Stimulated activated CD4-positive, alpha-beta T cell treated with anti-CD3 and anti-CD28 coated beads, Interleukin-1b, Interleukin-23, amount 100 ng/mL, for 24 hours (primary cell): ENCODE results near the gene PYGO2.

Source experiments
- DNase-seq, 4 experiments: peaks; one replicate each; pipeline ENCODE4 v3.0.0-alpha.2; 2020; ENCODE audit warnings: low read depth in 4 of 4, low spot score in 1 of 4

PYGO2 gene

DNA sequence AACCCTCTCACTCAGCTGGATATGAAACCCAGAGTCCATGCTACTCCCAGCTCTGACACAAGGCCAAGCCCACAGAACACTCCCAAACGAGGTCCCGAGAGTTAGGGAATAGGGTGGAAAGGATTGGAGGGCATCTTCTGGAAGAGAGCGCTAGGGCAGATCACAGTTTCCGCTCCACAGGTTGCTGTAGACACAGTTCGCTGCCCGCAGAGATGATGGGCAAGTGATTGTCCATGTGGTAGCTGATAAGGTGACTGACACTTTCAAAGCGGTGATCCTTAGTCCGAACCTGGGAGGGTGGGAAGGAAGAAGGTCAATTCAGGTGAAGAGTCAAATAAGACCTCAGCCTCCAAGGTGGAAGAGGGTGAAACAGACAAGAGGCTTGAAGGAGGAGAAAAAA lies 2.1 kb upstream of the PYGO2 start:
- no peak for DNase-seq

DNA sequence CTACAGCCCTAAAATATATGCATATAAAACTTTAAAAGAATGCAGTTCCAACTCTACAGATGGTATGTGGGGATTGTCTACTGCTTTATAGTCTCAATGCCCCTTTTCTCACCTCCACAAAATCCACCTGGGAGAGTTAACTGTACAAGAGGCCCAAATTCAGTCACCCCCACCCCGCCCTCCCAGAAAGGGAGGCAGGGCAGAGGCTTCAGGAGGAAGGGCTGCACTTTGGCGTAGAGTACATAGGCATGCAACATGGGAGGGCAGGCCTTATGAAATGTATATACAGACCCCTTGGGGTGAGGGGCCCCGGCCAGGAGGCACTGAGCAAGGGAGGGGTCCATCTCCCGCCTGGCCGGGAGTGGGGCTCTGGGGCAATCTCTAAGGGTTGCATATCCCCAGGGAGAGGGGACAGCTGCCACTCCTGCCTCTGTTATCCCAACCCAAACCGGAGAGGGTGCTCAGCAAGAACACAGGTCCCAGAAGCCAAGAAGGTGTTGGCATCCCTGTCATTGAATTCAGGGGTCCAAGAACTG lies 1.3 kb upstream of the PYGO2 start:
- DNase-seq, result no peak

GRCh38 chr1:154962156-154962749 lies 671 bp upstream of the PYGO2 start:
- no peak for DNase-seq

DNA sequence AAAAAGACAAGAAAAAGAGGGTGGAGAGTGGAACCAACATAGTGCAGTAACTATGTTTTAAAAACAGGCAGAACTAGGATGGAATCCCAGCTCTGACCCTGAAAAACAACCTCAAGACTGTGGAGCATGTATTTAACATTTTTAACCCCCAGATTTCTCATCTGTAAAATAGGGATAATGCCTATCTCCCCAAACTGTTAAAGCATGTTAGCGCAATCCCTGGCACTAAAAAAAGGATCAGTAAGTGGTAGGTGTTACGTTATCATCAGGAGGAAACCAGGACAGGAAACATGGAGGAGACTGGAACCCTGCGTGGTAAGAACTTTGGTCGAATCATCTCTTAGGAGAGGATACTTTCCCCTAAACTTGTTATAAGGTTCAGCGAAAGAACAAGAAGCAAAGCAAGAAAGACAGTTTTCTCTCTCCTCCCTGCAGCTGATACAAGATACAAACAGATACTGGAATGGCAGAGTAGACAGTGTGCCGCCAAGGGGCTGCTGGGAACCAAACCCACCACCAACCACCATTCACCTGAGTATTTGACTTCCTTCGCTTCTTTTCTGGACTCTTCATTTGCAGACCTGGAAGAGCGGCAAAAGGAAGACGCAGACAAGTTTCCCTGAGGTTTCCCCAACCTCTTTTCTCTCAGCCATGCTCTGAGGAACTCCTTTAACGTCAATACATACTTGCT lies 991 bp downstream of the PYGO2 start:
- no peak for DNase-seq

- DNase-seq, result no peak
These were observed 2.2 kb downstream of the PYGO2 start for GRCh38 chr1:154959426-154959780.

- DNase-seq, result no peak
These were observed 2.7 kb downstream of the PYGO2 start for GRCh38 chr1:154958681-154959425.

DNA sequence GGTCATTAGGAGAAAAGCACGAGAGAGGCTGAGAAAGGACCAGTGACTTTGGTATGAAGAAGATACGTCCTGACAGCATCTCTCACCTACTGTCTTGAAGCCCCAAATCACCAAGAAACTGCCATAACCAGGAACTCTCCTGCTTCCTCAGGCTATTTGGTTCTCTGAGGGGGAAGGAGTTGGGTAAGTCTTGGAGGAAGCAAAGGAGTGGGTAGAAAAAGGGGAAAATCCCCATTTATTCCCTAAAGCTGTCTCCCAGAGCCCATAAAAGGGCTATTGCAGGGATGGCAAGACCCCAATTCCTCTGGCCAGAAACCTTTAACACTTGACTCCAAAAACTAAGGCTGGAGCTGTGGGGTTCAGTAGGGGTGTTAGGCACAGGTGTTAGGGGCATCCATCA lies 3.5 kb downstream of the PYGO2 start:
- no peak for DNase-seq

DNA sequence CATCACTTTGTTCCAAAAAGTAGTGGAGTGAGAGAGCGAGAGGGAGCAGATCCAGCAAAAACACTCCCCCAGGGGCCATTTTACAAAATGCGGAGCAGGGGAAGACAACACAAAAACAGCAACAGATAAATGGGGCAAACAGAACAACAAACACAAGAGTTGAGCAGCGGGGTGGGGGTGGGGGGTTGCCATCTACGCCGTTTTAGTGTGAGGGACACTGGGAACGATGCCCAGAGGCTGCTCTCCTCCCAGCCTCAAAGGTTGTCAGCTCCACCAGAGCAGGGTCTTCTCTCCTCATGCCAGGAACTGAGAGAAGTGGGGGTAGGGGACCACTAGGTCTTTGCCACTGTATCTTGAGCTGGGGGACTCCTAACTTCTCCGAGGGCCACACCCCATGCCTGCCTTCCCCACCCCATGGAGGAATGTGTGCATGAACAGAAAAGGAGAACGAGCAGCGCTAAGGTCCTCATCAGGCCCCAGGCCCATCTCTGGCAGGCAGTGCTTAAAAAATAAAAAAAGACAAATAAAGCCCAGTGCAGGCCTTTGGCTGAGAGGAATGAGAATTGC lies 4.4 kb downstream of the PYGO2 start:
- no peak for DNase-seq

DNA sequence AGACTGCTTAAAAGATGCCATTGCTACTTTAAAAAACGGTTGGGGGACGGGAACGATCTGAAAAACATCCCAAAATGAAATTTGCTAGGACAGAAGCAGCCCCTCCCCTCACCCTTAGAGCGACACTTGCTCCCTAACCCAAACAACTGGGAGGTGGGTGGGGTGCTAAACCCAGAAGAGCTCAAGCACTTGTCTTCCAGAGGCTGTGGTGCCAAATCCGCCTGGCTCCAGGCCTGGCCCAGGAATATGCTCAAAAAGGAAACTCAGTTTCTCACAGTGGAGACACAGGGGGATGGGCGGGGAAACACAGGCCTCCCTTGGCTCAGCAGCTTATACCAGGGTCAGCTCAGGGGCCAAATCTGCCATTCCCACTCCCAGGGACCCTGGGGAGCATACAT lies 5.0 kb downstream of the PYGO2 start:
- DNase-seq, result no peak

DNA sequence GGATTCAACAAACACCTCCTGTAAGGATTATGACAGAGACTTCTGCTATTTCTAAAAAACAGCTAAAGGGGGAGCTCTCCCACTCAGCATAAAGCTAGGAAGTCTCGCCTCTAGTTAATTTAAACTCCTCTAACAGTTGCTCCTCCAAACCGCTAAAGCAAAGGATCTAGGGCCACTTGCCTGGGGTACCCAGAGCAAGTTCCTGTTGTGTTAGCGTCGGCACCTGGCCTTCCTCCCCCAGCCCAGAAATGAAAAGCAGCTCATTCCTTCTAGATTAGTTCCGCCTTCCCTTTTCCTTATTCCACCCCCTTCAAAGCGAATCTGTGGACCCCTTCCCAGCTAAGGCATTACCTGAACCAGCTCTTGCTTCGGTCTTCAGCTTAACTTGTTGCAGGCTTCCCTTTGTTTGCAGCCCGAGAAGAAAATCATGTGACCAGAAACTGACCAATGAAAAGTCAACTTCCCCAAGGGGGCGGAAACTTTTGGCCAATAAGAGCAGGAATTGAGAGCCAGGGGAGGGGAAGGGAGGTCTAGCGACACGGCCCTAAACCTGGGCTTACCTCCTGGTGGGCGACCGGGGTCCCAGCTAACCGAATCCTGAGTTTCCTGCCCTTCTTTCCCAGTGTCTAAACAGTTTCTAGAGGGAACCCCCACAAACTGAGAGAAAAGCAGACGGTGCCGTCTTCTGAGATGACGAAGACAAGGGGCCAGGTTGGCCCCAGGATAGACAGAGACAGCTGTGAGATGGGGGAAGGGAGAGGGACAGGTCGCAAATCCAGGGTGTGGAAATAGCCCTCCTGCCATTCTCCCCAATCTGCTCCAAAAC lies 5.7 kb downstream of the PYGO2 start, which contains the start of gene PBXIP1:
TSS of gene PBXIP1 (minus strand) at position 382 of the 826 bp plus-strand sequence. CDS start 2,378 bp downstream, outside the sequence.
- DNase-seq, result peak in 3 of 4 experiments; percentile 49 to 69 (median 52)

DNA sequence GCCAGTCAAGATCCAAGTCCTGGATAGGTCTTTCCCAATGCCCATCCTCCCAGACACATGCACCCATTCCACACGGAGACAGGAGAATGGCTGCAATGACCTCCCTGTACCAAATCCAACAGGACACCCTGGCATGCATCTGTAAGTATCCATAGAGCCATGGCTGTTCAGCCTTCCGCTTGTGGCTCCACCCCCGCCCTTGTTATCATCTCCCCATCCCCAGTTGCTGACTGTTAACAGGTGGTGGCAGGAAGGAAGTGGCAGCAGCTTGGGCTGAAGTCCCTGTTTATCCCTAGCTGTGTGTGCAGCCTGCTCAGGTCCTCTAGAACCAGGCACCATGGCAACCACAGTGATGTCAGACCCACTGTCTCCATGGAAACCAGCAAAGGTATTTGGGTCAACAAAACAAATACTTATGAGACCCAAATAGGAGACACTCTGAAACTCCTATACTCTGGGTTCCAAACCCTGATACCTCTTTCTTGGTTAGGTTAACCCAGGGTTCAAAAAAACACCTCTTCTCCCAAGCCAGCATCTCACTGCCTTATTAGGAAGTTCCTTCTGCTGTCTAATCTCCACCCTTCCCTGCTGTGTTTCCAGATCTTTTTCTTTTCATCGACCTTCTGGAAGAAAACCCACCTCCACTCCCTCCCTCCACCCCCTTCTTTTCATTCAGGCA lies 6.4 kb downstream of the PYGO2 start:
- DNase-seq, result peak in 2 of 4 experiments; percentile 58 to 60

DNA sequence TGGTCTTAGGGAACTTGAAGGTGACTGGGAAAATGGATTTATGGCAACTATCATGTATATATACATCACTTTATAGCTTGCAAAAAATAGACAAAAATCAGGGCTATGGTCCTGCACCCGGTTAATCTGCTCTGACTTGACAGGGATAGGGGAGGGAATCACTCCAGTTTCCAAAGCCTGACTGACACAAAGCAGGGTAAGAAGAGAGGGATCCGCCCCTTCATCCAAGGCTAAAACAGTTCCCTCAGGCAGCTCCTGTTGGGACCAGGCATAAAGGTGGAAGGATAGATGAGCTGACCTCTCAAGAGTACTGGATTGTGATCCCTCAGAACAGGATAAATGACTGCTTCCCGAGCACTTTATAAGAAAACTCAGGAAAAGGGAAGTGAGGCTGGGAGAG lies 7.0 kb downstream of the PYGO2 start:
- no peak for DNase-seq

- no peak for DNase-seq
These were observed 8.0 kb downstream of the PYGO2 start for GRCh38 chr1:154953611-154954038.

- no peak for DNase-seq
These were observed 8.9 kb downstream of the PYGO2 start for GRCh38 chr1:154952664-154953063.

DNA sequence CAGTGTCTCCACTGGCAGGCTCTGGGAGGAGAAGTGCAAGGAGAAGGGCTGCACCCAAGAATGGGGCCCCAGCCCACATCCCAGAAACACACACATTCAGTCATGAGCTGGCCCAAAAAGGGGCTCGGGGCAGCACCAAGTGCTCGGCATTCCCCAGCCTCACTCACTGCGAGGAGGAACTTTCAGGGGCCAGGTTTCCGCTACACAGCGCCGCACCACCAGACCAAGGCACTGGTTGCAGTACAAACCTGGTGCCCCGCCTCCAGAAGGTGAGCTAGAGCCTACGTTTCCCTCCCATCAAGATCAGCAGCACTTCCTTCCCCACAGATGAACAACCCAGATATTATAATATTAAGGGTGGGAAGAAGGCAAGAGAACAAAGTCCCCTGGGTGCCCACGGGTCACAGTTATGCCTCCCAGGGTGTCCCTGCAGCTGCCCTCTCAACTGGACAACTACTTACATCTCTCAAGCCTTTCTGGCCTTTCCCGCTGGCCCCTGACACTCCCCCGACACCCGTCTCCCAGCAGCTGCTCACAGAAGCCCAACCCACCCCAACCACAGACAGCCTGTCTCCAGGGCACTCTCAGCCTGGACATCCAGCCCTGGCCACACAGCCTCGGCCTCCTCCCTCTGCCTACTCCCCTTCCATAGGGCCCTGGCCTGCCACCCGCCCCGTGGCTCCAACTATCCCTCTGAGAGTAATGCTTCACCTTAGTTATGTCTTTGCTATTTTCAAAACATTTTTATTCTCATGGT lies 9.5 kb downstream of the PYGO2 start:
- peak in 2 of 4 experiments; percentile 48 to 57 for DNase-seq

DNA sequence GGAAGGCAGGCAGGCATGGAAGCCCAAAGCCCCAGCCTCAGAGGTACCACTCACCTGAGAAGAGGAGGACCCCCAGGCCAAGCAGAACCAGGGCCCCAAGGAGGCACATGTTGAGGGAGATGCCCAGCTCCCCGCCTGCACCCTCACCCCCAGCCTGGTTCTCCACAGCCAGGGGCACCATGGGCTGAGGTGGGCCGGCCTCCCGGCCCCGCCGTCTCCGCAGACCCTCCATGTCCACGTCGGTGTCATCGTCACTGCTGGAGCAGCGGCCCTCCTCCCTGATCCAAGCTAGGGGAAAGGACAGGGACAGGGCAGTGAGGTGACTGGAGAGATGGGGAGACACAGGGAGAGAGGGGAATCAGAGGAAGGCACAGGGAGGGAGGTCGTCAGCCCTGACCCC lies 13.5 kb downstream of the PYGO2 start:
- DNase-seq, result no peak

GRCh38 chr1:154945962-154946850 lies 15.4 kb downstream of the PYGO2 start:
- no peak for DNase-seq

DNA sequence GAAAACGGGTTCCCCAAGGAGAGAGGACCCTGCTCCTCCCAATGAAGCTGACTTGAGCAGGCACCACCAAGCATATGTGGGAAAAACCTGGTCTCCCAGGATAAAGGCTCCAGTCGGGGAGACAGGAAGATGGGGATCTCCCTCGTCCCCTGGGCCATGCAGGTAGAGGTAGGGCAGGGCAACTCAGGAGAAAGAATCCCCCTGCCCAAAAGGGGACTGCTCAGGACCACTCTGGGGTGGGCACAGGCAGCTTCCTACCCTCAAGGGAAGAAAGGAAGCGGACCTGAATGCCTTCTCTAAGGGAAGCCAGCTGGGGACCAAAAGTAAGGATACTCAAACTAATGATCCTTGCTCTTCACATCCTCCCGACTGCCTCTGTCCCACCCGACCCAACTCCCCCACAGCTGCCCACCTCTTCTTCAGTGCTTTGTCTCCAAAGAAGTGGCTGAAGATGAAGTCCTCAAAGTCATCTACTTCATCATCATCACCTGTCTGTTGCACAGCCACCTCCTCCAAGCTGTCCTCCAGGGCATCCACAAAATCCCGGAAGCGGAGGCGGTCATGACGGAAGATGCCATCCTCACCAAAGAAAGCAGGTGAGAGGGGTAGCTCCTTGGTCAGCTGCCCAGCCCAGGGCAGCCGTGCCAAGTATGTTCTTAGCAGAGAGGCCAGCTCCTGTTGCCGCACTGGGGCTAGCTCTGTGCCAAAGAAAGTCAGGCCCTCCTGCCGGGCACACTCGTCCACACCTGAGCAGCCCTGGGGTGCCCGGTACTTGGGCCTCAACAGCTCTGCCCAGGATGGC lies 16.2 kb downstream of the PYGO2 start:
- no peak for DNase-seq
